GM21447 (cell line): Measurements from ENCODE around the gene ARHGDIA.

Experiments
- ATAC-seq: cut with Tn5 transposase; IDR thresholded peaks from one replicate; pipeline ENCODE4 v1.9.1; 2021; ENCODE audit not compliant: unreplicated experiment

ARHGDIA gene

DNA sequence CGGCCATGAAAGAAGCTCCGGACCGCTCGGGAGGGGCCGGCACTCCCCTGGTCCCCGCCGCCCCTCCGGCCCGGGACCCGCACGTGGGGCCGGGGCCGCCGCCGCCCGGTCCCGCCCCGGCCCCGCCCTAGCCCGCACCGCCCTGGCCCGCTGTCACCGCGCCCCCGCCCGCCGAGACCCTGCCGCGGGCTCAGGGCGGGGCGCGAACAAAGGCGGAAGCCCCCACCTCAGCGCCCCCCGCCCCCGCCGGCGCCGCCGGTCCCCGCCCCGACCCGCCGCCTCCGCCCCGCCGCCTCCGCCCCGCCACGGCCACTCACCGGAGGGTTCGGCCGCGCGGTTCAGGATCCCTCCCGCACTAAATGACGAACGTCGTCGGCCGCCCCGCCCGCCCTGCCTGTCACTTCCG, at the start of gene ARHGDIA:
TSS of gene ARHGDIA (minus strand) at position 357 of the 406 bp plus-strand sequence. CDS start 1,407 bp downstream, outside the sequence.
- ATAC-seq: peak; percentile 32

DNA sequence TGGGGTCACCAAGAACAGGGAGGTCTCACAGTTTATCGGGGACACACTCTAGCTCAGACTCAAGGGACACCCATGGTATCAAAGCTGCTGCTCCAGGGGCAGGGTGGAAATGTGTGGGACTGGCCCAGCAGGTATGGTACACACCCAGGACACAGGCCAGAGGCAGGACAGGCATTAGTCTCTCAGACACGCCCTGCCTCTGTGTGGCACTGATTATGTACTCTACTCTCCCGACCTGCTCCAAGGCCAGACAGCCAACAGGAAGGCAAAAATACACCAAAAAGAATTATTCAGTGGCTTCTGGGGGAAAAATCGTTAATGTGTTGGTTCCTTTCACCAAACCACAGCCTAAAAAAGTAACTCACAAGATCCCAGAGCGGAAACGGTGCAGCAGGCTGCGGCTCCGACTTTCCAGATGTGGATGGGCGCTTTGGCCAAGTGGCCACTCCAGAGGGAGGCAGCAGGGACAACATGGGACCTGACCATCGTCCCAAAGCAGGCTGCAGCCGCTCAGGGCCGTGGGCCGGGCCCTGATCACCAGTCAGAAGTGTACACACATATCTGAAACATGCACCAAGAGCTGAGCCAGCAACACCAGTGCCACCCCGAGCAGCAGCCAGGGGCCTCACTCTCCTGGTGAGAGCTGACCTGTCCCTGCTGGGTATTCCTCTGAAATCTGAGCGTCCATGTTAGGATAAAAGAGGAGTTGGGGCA, 47.9 kb upstream of the ARHGDIA start:
- ATAC-seq: no peak

GRCh38 chr17:81918333-81918669, 47.2 kb upstream of the ARHGDIA start:
- ATAC-seq: peak; percentile 15

DNA sequence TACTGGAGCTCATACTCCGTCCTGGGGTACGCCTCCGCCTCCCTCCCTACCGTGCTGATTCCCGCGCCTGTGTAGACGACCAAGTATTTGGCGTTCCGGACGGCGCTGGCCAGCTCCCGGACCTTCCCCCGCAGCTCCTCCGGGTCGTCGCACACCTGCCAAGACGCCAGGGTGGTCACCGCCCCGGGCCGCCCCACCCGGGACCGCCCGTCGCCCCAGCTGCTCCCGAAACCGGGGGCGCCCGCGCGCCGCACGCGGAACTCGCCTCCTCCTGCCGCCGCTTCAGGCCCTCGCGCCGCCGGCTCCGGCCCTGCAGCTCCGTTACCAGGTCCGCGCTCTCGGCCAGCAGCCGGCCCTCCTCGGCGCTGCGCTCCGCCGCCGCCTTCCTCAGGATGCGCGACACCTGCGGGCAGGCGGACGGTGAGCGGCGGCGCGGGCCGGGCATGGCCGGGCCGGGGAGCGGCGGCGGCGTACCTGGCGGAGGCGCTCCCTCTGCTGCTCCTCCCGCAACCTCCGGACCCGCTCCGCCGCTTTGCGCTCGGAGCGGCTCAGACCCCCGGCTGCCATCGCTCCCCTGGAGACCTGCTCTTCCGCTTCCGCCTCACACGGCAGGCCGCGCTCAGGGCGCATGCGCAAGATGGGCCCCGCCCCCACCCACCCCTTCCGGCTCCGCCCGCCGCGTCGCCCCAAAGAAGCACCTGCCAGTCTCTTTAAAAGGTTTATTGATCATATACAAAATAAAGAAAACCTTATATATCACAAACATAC, 46.6 kb upstream of the ARHGDIA start, which contains the start of gene SIRT7:
TSS of gene SIRT7 (minus strand) at position 612 of the 768 bp plus-strand sequence. CDS start at position 567, 45 bp downstream.
- peak; percentile 58 for ATAC-seq

DNA sequence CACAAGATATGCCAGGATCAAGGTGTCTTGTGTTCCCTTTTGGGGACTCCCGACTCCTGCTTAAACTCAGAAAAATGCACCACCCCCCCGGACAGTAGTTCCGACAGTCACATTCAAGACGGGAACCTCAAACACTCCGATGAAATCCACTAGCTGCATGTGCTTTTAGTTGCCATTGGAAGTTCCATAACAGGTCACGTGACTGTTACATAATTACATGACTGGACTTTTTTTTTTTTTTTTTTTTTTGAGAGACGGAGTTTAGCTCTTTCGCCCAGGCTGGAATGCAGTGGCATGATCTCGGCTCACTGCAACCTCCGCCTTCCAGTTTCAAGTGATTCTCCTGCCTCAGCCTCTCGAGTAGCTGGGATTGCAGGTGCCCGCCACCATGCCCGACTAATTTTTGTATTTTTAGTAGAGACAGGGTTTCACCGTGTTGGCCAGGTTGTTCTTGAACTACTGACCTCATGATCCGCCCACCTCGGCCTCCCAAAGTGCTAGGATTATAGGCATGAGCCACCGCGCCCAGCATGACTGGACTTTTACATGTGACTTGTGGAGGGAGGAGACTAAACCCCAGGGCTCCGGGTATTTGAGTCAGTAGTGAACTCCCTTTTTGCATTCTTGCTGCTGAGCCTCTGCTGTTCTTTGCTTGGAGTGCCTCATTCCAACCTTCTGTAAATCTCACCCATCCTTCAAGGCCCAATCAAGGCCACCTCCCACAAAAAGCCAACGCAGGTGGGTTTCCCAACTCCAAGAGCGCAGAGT, 45.3 kb upstream of the ARHGDIA start:
- no peak for ATAC-seq

DNA sequence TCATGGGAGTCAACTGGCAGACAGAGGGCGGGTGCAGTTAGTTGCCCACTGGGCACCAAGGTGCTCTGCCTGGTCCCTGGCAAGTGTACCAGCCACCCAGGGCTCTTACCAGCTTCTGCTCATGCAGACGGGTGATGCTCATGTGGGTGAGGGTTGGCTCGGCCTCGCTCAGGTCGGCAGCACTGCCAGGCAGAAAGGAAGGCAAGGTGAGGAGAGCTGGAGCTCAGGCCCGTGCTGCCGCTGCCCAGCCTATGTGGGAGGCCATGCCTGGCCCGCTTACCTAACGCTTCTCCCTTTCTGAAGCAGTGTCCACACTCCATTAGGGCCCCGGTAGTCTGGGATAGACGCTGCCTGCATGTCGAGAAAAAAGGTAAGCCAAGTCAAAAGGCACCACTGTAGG, 44.2 kb upstream of the ARHGDIA start:
- ATAC-seq: no peak

DNA sequence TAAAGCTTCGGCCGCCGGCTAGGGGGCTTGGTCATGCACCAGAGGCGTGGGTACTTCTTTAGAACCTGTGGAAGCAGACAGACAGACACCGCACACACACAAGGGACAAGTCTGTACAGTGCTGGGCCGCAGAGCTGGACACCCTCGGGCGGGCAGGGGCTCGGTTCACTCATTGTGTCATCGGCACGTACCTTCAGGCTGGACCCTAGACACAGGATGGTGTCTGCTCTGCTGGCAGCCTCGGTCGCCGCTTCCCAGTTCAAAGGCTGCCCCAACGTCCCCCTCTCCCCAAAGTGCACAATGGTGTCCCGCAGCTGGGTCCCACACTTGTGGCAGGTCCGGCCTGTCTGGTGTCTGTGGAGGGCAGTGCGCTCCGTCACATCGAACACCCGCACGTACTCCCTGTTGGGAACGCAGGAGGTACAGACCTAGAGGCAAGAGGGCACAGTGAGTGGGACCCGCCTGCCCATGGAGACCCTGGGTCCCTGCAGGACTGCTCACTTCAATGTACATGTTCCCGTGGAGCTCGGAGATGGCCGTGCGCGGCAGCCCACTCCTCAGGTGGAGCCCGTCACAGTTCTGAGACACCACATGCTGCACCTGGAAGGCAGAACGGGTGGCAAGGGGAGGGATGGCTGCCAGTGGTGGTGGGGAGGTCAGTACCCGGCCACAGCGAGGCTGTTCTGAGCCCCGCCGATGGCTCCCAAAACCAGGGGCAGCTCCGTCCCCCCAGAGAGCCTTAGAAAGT, 43.1 kb upstream of the ARHGDIA start:
- ATAC-seq: no peak

DNA sequence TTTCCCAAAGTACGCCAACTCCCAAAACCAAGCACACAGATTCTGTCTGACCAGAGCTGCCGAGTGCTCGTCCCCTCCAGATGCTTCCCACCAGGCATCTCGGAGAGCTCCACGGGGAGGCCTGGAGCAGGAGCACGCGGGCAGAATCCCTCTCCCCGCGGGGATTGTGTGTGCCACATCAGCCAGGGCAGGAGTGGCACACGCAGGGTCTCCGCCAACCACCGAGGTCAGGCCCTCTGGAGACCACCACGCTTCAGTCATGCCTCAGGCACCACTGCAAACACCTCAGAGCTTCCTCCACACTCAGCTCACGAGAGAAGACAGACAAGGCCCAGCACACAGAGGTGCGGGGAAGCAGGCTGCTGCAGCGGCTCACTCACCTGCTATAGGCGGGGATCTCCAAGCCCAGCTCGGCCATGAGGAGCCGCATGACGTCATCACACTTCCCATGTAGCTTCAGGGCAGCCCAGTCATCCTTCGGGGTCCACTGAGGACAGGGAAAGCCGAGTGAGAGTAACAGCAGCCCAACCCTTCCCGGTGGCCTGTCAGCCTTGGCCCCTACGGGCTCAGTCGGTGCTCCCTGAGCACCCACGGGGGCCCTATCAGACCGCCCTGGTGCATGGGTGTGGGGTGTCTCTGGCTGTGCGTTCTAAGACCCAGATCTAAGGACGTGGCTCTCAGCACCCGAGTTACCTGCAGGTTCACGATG, 42.4 kb upstream of the ARHGDIA start:
- no peak for ATAC-seq

DNA sequence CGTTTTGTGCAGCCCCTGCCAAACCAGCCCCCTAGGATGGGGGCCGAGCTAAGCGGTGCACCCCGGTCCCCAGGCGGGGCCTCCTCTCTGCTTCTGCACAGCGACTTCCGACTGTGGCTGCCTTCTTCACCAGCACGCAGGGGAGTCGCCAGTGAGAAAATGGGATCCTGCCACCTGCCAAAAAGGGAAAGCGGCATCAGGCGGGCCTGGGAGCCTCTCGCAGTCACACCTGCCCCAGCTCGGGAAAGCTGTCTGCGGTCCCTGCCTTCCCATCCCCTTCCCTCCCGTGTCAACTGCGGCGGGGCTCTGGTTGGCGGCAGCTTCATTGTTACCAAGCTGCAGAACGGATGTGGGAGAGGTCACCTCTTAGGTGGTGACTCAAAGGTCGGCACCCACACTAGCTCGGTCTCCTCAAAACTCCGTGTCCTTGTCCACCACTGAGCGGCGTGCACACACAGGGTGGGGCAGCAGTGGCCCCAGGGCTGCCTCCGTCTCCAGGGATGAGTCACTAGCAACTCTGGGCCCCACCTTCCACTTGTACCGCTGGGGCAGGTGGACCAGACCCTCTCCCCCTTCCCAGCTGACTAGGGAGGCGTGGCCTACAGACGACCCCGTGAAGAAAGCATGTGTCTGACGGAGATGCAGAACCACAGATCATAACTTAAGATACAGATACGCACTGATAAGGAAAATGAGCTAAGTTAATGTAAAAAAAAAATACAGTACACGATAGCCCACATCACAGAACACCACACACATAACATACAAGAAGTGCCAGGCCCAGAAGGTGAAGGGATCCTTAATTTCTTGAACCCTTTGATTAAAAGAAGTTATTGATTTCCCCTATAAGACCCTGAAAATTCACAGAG, 41.5 kb upstream of the ARHGDIA start:
- ATAC-seq: no peak

DNA sequence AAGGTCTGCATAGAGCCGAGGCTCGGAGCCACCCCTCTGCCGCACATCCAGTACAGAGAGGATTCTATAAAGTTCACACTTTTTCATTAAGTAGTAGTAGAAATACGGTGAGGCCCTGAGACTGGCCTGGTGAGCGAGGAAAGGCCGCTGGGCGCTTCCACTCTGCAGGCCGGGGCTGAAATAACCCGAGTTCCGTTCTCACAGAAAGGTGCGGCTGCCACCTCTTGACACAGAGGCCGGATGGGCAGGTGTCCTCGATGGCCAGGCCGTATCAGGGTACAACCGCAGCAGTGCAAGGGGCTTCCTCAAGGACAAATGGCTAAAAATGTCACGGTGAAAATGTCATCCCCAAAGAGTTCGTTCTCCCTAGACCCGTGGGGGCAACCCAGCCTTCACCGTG, 40.8 kb upstream of the ARHGDIA start:
- no peak for ATAC-seq

GRCh38 chr17:81911277-81911961, 40.3 kb upstream of the ARHGDIA start, which contains the start of gene PCYT2:
Gene PCYT2, minus strand, starts transcription at chr17:81911399. Its CDS starts 44 bp downstream, at chr17:81911355.
- ATAC-seq: peak; percentile 67

GRCh38 chr17:81910840-81911276, 39.7 kb upstream of the ARHGDIA start:
- ATAC-seq: peak; percentile 29

GRCh38 chr17:81909966-81910839, 39.1 kb upstream of the ARHGDIA start:
- no peak for ATAC-seq

DNA sequence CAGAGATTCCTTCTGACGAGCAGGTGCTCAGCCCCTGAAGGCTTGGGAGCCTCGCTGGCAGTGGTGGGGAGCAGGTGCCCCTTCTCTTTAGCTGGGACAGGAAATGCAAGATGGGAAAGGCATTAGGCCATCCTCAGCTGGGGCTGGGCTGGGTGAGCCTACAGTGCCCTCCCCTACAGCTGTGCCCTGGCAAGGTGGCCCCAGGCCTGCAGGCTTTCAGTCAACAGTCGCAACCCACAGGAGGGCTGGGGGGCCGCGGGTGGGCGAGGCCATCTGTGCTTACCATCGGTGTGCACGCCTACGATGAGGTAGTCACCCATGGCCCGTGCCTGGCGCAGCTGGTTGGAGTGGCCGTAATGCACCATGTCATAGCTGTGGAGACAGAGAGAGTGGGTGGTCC, 38.1 kb upstream of the ARHGDIA start:
- ATAC-seq: no peak

DNA sequence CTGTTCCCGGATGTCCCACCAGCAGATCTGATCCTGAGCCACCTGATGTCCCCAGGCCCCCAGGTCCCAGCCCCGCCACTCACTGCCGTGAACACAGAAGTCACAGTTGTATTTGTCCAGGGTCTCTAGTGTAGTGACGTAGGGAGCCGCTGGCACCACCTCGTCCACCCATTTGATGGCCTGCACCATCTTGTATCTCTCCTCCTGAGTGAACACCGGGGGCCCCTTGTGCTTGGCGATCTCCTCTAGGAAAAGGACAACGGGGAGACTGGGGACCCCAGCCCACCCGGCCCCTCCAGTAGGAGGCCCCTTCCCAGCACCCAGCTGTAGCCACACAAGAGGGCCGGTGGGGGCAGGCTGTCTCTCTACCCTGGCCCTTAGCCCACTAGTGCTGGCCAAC, 37.7 kb upstream of the ARHGDIA start:
- ATAC-seq: no peak

GRCh38 chr17:81907219-81908145, 36.3 kb upstream of the ARHGDIA start:
- ATAC-seq: no peak
